GM20431 (cell line): Measurements from ENCODE around the gene DYRK2.
"Not testable (repeated sequence)": the region's sequence is repeated elsewhere in the genome, so short reads cannot be mapped to it uniquely, and the experiment has no call there.

ENCODE experiments used
- in situ Hi-C: fragments of 300-500 bp; cut with MseI, MboI; formaldehyde crosslinking; loops from one replicate; pipeline ENCODE4 v1.15.0; 2020; ENCODE audit warnings: low sequenced_read_pairs; ENCODE audit not compliant: unreplicated experiment

DYRK2 gene

DNA sequence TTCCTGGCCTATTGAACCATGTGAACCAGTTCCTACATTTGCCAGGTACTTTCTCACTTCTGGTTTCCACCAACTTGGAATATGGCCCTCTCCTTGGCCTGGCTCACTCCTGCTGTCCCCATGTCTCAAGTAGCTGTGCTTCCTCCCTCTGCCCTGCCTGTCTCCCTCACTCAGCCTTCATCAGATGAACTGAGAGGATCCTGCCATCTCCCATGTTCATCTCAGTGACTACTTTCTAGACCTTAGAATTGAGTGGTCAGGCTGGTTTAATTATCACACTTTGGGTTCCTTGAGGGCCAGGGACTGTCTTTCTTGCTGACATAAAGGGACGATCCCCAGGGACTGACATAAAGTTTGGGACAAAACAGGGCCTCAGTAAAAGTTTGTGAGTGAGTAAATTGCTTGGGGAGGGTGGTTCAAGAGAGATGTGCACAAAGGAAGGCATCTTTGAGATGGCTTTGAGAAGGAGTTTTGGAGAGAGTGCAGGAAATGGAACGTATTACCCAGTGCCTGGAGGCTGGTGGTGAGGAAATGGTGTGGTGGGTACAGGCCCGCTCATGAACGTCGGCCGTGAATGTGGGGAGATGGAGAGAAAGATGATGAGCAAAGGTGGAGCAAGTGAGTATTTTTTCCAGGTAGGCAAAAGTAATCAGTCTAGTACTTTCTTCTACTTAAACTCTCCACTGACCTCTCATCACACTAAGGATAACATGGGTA, 20.8 kb downstream of the DYRK2 start:
- in situ Hi-C loops: no loop called here

- in situ Hi-C loops: no loop called here
These were observed 21.5 kb downstream of the DYRK2 start for GRCh38 chr12:67669934-67670631.

DNA sequence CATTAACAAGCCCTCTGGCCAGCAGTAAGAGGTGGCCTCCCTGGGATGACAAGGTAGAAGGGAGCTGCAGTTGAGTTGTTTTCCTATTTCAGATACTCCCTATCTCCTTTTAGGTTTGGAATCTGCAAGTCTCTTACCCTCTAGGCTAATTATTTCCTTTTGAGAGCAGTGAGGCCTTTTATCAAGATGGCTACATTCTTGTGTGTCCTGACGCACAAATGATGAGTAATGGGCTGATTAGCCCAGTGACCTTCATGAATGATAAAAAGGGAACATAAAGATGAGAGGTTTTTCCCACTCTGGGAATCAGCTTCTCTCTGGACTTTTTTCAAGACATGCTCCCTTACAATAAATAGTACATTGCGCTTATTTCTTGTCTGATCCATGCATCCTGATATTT, 22.9 kb downstream of the DYRK2 start:
- in situ Hi-C loops: no loop called here

- in situ Hi-C loops: no loop called here
These were observed 23.3 kb downstream of the DYRK2 start for GRCh38 chr12:67671892-67672291.

- in situ Hi-C loops: not testable (repeated sequence)
These were observed 24.0 kb downstream of the DYRK2 start for GRCh38 chr12:67672507-67672906.

DNA sequence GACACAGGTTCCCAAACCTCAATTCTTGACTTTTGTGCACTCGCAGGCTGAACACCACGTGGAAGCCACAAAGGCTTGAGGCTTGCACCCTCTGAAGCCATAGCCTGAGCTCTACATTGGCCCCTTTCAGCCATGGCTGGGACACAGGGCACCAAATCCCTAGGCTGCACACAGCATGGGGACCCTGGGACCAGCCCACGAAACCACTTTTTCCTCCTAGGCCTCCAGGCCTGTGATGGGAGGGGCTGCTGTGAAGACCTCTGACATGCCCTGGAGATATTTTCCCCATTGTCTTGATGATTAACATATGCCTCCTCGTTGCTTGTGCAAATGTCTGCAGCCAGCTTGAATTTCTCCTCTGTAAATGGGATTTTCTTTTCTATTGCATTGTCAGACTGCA, 25.0 kb downstream of the DYRK2 start:
- in situ Hi-C loops: not testable (repeated sequence)

- in situ Hi-C loops: no loop called here
These were observed 25.9 kb downstream of the DYRK2 start for GRCh38 chr12:67674417-67674816.

DNA sequence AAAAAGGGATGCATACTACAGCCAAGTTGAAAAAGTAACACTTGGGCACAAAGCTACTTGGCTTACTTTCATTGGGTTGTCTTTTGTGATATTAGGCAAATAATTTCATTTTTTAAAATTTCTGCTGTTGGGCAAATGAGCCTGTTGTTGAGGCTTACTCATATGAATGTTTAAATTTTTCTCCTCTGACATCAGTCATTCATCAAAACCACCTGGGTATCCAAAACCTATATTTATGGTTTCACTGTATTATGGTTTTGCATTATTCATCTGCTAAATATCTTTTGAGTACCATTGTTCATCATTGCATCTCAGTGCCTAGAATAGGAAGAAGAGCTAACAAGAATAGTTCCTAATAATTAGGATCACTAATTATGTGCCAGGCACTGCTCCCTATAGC, 28.1 kb downstream of the DYRK2 start:
- in situ Hi-C loops: no loop called here

- in situ Hi-C loops: no loop called here
These were observed 28.6 kb downstream of the DYRK2 start for GRCh38 chr12:67677166-67677565.

DNA sequence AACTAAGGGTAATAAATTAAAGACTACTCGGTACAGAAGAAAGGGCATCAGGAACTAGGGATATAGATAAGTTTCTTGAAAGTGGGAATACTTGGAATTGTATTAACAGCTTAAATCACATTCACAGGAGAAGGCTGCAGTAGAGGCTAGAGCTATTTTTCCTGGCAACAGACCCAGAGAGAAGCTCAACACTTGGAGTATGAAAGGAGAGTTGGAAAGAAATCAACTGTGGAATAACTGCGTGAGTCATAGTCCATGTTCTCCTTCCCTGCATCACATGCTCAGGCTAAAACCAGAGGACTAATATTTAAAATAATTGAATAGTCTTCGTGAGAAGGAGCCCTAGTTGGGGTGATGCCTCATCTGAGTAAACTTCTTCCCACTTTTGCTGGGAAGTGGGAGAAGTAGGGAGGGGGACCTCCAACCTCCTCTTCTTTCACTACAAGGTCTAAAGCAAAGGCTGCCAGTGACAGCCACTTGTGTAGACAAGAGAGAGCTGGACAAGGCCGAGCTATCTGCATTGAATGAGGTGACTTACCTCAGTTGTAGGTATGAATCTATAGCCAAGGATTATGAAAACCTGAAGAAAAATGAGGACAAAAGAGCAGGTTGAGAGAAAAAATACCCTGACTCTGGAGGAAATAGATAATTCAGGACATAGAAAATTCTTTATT, 32.7 kb downstream of the DYRK2 start:
- in situ Hi-C loops: no loop called here

DNA sequence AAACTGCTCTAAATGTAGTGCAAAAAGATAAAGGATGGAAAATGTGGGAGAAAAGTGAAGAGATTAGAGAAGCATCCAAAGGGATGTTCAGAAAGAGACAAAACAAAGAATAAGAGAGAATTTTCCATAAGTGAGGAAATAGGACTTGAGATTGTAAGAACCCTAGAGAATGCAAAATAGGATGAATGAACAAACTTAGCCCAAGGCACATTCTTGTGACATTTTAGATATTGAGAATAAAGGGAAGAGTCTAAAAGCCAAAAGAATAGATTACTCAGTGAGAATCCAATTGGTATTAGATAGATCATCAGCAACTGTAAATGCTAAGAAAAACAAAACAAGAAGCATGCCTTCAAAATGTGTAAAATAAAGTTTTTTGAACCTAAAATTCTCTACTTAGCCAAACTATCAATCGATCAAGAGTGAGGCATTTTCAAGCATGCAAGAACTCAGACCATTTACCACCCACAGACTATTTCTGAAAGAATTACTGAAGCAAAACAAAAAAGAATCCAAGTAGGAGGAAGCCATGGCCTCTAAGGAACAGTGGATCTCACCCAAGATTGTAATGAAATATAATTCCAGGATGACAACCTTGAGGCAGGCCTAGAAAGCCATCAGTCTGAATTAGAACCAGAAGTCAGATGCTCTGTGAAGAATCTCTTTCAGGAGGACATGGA, 33.5 kb downstream of the DYRK2 start:
- in situ Hi-C loops: no loop called here

GRCh38 chr12:67689385-67689784, 40.8 kb downstream of the DYRK2 start:
- in situ Hi-C loops: no loop called here

GRCh38 chr12:67690656-67691055, 42.1 kb downstream of the DYRK2 start:
- in situ Hi-C loops: no loop called here

DNA sequence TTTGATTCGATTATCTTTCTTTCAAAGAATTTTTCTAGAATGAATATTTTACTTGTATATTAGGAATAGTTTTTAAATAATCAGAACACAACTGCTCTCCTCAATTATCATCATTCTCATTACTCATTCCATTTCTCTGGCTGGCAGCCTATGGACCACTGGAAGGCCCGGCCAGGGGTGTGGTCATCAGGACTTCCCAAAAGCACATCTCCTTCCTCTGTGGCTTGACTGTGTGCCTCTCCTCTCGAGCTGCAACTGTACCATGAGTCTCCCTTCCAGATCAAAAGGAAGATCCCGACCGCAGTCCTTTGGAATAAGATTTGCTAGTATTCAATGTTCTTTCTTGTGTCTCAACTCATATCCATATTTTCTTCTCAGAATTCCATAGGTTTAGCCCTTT, 42.7 kb downstream of the DYRK2 start:
- in situ Hi-C loops: no loop called here

- in situ Hi-C loops: no loop called here
These were observed 43.6 kb downstream of the DYRK2 start for GRCh38 chr12:67692135-67692534.

DNA sequence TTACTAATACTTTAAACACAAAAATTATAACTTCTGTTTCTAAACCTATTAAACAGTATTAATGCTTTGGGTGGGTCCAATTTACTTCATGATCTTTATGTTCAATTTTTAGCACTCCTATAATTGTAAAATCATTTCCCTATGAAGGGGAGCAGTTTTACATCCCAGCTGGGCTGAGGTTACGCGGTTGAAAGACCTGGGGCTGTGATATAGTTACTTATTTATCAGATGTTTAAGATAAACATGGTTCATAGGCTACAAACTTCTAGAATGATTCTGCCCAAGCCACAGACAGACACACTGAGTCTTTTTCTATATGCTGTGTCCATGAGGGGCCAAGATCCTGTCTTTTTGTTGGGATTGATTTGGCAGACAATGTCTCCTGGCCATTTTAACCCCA, 44.4 kb downstream of the DYRK2 start:
- in situ Hi-C loops: no loop called here

- in situ Hi-C loops: no loop called here
These were observed 45.3 kb downstream of the DYRK2 start for GRCh38 chr12:67693894-67694293.

GRCh38 chr12:67694306-67694900, 45.9 kb downstream of the DYRK2 start:
- in situ Hi-C loops: no loop called here

GRCh38 chr12:67695974-67696373, 47.4 kb downstream of the DYRK2 start:
- in situ Hi-C loops: no loop called here

GRCh38 chr12:67697443-67697842, 48.9 kb downstream of the DYRK2 start:
- in situ Hi-C loops: no loop called here
